Fibroblast of pulmonary artery (primary cell): ENCODE measurements around the gene MICU1.

Experiments
- DNase-seq: peaks from one replicate; pipeline ENCODE4 v3.0.0-alpha.2; 2010; ENCODE audit warnings: low read depth
- H3K4me3 ChIP-seq: replicated peaks from 2 replicates; pipeline ENCODE4 v1.5.1; 2011; ENCODE audit warnings: low read depth, mild to moderate bottlenecking, control low read depth, low read length, moderate library complexity
- TF ChIP-seq, protein P1 (sequence below): IDR thresholded peaks from 2 replicates; pipeline ENCODE4 v1.5.1; 2011; ENCODE audit warnings: mild to moderate bottlenecking, control low read depth, low read length, inconsistent platforms; ENCODE audit errors: missing control alignments

MICU1 gene

GRCh38 chr10:72645263-72645858, 19.5 kb upstream of the MICU1 start:
- DNase-seq, result no peak
- no peak overlapping the region for H3K4me3 ChIP-seq
- TF ChIP-seq, protein P1, sequence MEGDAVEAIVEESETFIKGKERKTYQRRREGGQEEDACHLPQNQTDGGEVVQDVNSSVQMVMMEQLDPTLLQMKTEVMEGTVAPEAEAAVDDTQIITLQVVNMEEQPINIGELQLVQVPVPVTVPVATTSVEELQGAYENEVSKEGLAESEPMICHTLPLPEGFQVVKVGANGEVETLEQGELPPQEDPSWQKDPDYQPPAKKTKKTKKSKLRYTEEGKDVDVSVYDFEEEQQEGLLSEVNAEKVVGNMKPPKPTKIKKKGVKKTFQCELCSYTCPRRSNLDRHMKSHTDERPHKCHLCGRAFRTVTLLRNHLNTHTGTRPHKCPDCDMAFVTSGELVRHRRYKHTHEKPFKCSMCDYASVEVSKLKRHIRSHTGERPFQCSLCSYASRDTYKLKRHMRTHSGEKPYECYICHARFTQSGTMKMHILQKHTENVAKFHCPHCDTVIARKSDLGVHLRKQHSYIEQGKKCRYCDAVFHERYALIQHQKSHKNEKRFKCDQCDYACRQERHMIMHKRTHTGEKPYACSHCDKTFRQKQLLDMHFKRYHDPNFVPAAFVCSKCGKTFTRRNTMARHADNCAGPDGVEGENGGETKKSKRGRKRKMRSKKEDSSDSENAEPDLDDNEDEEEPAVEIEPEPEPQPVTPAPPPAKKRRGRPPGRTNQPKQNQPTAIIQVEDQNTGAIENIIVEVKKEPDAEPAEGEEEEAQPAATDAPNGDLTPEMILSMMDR, result no peak

GRCh38 chr10:72642318-72642717, 16.4 kb upstream of the MICU1 start:
- H3K4me3 ChIP-seq, result no peak overlapping the region
- no peak for DNase-seq
- TF ChIP-seq, protein P1, result no peak

DNA sequence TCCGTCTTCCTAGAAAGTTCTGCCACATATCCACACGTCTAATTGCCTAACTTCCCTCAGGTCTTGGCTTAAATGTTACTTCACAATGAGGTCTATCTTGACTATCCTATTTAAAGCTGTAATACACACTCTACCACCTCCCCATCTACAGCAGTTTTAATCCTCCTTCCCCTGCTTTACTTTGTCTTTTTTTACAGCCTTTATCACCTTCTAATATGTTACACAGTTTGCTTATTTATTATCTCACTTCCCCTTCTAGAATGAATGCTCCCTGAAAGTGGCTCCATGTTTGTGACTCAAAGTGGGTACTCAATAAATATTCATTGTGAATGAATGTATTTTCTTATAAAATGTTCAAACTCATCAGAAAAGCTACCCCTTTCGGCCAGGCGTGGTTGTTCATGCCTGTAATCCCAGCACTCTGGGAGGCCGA, 13.6 kb upstream of the MICU1 start:
- TF ChIP-seq, protein P1, result no peak
- no peak overlapping the region for H3K4me3 ChIP-seq
- no peak for DNase-seq

DNA sequence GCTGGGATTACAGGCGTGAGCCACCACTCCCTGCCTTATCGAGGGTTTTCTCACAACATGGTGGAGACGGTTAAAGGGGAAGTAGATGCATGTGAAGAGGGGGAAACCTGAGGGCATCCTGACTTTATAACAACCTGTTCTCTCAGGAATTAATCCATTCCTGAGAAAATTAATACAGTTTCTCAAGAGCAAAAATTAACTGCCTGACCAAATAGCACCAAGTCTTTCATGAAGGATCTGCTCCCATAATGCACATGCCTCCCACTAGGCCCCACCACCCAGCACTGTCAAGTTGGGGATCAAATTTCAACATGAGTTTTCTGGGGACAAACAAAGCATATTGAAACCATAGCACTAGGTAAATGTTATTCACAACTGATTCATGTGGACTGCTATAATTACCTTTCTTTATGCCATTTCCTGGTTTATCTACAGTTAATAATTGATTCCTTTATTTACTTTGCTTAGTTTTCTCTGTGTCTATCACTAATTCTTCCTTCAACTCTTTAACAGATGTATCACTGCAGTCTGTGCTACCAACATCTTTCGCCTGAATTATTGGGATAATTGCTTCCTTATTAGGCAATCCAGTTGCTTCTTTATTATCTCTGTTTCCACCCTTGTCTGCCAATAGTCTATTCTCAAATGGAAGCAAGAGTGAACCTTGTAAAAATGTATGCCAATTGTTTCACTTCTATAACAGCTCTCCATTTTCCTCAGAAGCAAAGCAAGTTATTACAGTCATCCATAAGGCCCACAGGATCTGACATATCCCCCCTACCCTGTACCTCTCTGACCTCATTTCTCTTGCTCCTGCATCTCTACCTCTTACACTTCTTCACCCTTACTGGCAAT, 12.9 kb upstream of the MICU1 start:
- no peak overlapping the region for H3K4me3 ChIP-seq
- DNase-seq, result no peak
- TF ChIP-seq, protein P1, result no peak

DNA sequence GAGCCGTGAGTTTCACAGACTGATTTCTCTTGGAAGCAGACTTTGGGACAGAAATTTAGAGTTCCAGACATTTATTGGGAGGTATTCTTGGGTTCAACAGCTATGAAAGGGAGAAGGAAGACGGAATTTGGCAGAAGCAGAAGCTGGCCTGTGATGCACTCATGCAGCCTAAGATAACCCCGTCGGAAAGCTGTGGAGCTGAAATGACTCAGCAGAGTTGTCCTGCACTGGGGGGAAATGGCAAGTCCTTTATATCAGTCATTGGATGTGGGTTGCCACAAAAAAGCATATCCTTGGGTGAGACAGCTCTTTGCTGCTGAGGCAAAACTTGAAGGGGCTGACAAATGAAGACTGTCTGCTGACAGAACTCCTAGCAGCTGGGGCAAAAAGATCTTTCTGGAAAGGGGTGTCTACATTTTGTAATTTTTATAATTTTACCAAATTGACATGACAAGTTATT, 11.5 kb upstream of the MICU1 start:
- TF ChIP-seq, protein P1, result no peak
- DNase-seq, result peak; percentile 65
- no peak overlapping the region for H3K4me3 ChIP-seq

- H3K4me3 ChIP-seq, result no peak overlapping the region
- TF ChIP-seq, protein P1, result no peak
- no peak for DNase-seq
Observed at GRCh38 chr10:72630144-72630543, 4.3 kb upstream of the MICU1 start.

DNA sequence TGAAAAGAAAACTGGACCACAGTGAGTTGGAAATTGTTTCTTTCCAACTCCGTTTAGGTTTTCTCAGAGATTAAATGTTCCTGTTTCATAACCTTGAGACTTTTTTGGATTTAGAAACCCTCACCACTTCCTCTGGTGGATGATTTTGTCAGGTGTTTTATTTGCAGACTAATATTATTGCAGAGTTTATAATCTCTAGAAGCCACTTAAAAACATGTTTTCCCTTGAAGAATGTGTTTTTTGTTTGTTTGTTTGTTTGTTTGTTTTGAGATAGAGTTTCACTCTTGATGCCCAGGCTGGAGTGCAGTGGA, 520 bp upstream of the MICU1 start:
- H3K4me3 ChIP-seq, result peak overlapping the region; percentile 99
- DNase-seq, result no peak
- TF ChIP-seq, protein P1, result no peak
